CD4-positive, alpha-beta T cell treated with Interferon alpha-2 for 1 hour (primary cell): ENCODE results near the gene PKIG.

Experiments
- DNase-seq, 2 donors: peaks; one replicate each; pipeline ENCODE4 v3.0.0-alpha.2; 2020 to 2022

Gene PKIG

GRCh38 chr20:44597516-44597915 lies 15.1 kb downstream of the PKIG start:
- DNase-seq: no peak

GRCh38 chr20:44597930-44598329 lies 15.6 kb downstream of the PKIG start:
- DNase-seq: no peak

GRCh38 chr20:44598423-44599305 lies 16.3 kb downstream of the PKIG start:
- DNase-seq: no peak

GRCh38 chr20:44599715-44600114 lies 17.3 kb downstream of the PKIG start:
- DNase-seq: no peak

- no peak for DNase-seq
Measured at GRCh38 chr20:44600301-44600700, 17.9 kb downstream of the PKIG start.

- no peak for DNase-seq
Measured at GRCh38 chr20:44600758-44601201, 18.4 kb downstream of the PKIG start.

GRCh38 chr20:44601236-44601671 lies 18.9 kb downstream of the PKIG start:
- DNase-seq: no peak

GRCh38 chr20:44601801-44602204 lies 19.4 kb downstream of the PKIG start:
- no peak for DNase-seq

- no peak for DNase-seq
Measured at GRCh38 chr20:44603327-44603726, 20.9 kb downstream of the PKIG start.

GRCh38 chr20:44606725-44607441 lies 24.5 kb downstream of the PKIG start:
- DNase-seq: no peak

- no peak for DNase-seq
Measured at GRCh38 chr20:44609006-44609515, 26.7 kb downstream of the PKIG start.

GRCh38 chr20:44609516-44610312 lies 27.3 kb downstream of the PKIG start:
- peak; percentile 80 to 85 for DNase-seq

- peak; percentile 33 to 53 for DNase-seq
Measured at GRCh38 chr20:44610313-44610962, 28.1 kb downstream of the PKIG start.

- no peak for DNase-seq
Measured at GRCh38 chr20:44613575-44613974, 31.2 kb downstream of the PKIG start.

- DNase-seq: no peak
Measured at GRCh38 chr20:44614525-44614924, 32.1 kb downstream of the PKIG start.

- no peak for DNase-seq
Measured at GRCh38 chr20:44615169-44615791, 32.9 kb downstream of the PKIG start.

- DNase-seq: no peak
Measured at GRCh38 chr20:44615876-44616603, 33.7 kb downstream of the PKIG start.

GRCh38 chr20:44616604-44616964 lies 34.2 kb downstream of the PKIG start:
- no peak for DNase-seq

GRCh38 chr20:44618318-44618731 lies 35.9 kb downstream of the PKIG start:
- DNase-seq: peak in 1 of 2 donors; percentile 39

GRCh38 chr20:44619294-44619693 lies 36.9 kb downstream of the PKIG start:
- no peak for DNase-seq

GRCh38 chr20:44620030-44620429 lies 37.7 kb downstream of the PKIG start:
- no peak for DNase-seq
